Stimulated activated CD4-positive, alpha-beta T cell treated with anti-CD3 and anti-CD28 coated beads, Interleukin-15, amount 100 ng/mL, for 48 hours (primary cell): Measurements from ENCODE around the gene DPY19L1.
"Not testable (repeated sequence)": the region's sequence is repeated elsewhere in the genome, so short reads cannot be mapped to it uniquely, and the experiment has no call there.

ENCODE experiments used
- DNase-seq, 2 donors: peaks; one replicate each; pipeline ENCODE4 v3.0.0-alpha.2; 2020; ENCODE audit warnings: low read depth in 2 of 2

DPY19L1 gene

DNA sequence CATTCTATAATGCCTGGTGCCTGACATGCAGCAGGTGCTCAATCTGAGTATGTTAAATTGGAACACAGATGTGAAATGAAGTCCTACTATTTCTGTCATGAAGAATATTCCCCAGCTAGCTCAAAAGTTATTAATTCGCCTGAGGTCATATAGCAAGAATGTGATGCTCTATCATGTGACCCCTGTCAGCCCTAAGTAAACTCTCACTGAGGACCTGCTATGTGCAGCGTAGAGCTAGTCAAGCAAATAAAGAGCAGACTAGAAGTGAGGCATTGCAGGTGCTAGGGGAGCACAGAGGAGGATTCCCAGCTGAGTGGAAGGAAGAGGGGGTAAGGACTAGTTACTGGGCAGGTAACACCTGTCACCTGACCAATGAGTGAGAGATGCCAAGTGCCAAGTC, 118.2 kb downstream of the DPY19L1 start:
- DNase-seq = not testable (repeated sequence)

DNA sequence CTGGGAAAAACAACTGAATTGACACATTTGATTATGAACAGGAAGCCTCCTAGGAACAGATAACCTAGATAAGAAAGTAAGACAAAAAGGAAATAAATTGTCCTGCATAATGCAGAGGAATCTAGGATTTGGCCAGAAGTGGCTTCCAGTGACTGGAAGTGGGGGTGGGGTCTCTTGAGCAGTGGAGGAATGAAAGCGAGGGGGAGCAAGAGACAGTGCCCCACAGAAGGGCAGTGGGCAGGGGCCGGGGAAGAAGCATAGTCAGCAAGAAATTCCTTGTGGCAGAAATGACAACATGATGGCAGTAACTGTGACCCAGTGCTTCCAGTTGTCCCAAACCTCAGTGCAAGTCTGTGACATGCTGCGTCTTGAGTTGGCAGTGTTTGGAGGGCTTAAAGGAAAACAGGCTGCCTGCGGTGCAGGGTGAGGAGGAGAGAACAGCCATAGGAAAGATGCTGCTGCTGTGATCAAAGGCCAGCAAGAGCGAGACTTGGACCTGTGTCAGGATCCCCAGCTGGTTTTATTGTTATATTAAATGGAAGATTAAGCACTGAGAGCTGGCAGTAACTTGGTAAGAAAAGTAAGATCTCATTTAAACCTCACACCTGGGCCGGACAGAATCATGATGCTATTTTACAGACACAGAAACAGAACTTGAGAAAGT, 119.0 kb downstream of the DPY19L1 start:
- DNase-seq = not testable (repeated sequence)

DNA sequence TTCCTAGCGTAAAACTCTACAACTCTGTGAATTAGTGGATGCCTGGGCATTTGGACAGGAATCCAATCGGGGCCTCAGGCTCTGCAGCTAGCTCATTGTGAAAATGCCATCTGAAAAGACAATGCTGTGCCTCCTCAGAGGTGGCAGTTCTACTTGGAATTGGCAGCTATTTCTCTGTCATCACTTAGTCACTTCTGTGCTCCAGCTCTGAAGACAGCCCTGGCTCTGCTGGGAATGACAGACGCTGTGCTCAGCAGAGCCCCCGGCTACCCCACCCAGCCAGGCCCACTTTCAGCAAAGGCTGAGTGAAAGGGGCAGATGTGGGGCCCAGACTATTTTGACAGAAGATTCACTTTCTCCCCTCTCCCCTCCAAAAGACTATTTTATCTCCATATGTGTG, 119.8 kb downstream of the DPY19L1 start:
- not testable (repeated sequence) for DNase-seq

DNA sequence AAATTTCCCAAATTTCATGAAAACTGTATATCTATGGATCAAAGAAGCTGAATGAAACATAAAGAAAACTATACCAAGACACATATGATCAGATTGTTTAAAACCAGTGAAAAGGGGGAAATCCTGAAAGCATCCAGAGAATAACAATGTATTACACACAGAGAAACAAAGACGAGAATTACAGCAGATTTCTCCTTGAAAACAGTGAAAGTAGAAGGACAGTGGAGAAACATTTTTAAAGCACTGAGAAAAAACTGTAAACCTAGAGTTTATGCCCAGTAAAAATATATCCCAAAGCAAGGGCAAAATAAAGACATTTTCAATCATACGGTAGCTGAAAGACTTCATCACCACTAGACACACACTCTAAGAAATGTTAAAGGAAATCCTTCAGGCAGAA, 121.0 kb downstream of the DPY19L1 start:
- DNase-seq = no peak

DNA sequence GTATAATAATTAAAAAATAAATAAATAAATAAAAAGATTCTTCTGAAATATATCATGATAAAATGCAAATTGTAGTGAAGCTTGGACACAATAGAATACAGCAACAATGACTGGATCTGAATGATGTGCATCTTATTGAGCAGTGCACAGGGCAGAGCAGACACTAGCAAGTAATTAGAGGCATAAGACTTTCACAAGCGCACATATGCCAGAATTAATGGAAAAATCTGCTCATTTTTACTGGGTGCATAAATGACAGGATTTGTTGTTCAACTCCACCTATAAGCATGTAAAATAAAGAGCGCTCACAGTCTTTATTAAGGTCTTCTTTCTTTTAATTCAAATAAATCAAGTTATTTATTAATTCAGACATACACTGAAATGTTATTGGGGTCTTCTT, 125.0 kb downstream of the DPY19L1 start:
- no peak for DNase-seq

DNA sequence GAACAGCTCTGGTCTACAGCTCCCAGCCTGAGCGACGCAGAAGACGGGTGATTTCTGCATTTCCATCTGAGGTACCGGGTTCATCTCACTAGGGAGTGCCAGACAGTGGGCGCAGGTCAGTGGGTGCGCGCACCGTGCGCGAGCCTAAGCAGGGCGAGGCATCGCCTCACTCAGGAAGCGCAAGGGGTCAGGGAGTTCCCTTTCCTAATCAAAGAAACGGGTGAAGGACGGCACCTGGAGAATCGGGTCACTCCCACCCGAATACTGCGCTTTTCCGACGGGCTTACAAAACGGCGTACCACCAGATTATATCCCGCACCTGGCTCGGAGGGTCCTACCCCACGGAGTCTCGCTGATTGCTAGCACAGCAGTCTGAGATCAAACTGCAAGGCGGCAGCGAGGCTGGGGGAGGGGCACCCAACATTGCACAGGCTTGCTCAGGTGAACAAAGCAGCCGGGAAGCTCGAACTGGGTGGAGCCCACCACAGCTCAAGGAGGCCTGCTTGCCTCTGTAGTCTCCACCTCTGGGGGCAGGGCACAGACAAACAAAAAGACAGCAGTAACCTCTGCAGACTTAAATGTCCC, 130.9 kb downstream of the DPY19L1 start:
- DNase-seq = not testable (repeated sequence)

DNA sequence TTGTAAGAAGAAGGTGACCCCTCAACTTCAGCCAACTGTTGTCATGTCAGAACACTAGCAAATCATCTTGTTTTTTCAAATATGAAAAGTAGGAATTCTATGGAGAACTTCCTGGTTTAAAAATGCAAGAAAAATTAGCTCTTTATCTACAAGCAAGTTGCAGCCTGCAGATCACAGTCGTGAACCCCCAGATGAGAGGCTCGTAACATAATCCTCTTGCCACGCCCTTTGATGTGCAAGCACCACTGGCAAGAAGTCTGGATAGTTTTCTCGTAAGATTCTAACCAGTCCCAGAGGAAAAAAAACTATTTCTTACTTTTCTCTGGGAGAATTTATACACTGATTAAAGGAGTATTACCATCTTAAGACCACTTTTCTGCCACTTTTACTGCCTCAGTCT, 132.3 kb downstream of the DPY19L1 start:
- no peak for DNase-seq

DNA sequence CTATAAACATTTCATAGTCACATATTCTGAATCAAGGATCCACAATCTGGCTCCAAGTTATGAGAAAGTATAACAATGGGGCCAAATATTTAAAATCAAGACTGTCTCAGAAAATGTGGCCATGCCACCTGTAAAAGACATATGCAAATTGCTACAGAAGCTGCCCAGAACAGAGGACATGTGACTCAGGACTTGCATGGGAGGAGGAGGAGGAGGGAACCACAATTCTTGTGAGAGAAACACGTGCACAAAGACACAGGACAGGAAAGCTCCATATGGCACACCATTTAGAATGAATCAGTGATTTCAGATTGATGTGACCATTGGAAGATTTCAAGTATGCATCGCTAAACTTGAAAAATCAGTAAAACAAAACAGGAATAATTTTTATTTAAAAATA, 133.4 kb downstream of the DPY19L1 start:
- not testable (repeated sequence) for DNase-seq

DNA sequence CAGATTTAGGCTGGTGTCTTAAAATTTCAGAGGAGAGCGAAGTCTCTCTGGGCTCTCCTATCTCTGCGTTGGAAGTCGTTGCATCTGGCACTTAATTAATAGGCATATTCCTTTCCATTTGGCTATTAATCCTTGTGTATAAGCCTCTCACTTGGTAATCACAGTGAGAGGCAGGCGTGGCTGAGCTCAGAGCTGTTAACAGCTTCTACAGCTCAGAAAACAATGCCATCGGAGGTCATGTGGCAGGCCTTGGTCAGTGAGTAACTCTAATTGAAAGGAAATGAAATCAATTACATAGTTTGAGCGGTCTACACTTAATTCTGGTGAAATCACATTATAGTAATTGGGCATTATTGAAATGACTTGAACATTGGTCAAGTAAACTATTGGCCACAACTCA, 135.1 kb downstream of the DPY19L1 start:
- no peak for DNase-seq

DNA sequence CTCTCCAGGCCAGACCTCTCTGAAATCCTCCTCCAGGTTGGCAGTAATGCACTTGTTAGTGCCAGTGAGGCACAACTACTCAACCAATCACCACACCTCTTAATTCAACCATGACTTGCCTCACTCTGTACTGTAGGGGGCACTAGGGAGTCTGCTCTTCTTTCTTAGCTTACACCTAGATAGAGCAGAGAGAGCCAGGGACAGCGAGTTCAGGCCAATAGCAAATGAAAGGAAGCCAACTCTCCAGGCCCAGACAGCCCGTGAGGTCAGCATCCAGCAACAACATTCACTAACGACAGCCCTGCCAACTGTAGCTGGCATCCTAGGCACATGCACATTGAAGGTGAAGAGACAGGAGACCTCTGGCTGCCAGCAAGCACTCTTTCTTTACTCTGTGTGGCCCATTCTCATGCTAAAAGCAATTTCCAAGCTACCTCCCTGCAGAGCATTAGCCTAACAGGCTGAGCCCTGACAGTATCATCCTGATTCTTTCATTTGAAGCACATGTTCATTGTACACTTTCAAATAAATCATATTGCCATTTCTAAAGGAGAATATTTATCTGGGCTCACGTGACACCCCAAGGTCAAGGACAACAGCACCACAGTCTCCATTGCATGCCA, 136.3 kb downstream of the DPY19L1 start:
- DNase-seq = no peak

DNA sequence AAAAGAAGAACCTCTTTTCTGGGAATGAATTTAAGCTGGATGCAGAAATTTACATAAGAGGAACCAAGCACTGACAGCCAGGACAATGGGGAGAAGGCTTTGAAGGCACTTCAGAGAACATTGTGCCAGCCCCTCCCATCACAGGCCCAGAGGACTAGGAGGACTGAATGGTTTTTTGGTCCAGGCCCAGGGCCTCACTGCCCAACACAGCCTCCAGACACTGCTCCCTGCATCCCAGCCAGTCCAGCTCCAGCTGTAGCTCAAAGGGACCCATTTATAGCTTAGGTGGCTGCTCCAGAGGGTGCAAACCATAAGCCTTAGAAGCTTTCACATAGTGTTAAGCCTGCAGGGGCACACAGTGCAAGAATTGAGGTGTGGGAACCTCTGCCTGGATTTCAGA, 142.1 kb downstream of the DPY19L1 start:
- no peak for DNase-seq

DNA sequence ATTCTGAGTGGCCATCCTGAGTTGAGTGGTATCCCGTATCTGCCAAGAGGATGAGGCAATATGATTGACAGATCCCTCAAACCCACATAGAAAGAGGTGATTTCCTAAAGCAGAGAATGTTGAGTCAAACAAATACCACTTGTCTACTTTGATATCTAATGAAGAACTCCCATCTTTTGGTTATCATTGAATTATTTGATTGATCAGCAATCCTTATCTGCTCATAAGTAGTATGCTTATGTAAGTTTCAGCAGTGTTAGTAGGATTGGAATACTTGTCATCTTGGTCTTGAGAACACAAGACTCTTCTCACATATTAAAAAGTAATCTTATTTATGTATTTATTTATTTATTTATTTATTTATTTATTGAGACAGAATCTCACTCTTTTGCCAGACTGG, 147.3 kb downstream of the DPY19L1 start:
- DNase-seq = no peak

DNA sequence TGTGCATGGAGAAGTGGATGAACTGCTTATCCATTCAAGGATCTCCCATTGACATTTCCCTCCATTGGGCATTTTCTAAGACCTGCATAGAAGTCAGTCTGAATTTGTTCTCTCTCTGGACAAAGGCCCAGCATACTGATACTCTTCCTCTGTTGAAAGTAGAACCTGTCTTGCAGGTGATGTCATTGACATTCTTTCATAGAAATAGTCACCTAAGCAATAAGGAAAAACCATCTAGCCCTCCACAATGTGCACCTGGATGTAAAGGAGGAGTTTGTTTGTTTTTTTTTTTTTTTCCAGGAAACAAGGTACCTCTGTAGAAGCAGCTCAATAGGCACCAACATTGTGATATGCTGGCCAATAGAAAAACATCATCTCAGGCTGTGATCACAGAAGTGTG, 150.4 kb downstream of the DPY19L1 start:
- DNase-seq = no peak

DNA sequence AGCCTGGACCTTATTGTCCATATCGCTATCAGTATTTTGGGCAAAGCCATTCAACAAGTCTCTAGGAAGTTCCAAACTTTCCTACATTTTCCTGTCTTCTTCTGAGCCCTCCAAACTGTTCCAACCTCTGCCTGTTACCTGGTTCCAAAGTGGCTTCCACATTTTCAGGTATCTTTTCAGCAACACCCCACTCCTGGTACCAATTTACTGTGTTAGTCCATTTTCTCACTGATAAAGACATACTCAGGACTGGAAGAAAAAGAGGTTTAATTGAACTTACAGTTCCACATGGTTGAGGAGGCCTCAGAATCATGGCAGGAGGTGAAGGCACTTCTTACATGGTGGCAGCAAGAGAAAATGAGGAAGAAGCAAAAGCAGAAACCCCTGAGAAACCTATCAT, 153.4 kb downstream of the DPY19L1 start:
- DNase-seq = not testable (repeated sequence)

DNA sequence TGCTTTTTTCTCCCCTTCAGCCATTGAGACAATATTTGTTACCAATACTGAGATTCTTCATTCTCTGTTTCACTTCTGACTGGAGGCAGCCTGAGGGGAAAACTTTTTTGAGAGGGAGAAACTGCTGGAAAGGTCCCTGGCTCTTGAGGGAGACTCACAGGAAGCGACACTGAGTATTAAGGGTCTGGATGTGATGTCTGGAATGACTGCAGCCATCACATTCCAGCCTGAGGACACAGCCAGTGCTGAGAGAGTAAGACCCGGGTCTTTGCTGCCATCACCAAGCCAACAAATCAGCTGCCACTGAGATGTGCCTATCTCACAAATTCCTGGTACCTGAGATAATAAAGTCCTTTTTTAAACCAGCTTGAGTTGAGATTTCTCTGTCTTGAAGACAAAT, 157.4 kb downstream of the DPY19L1 start:
- no peak for DNase-seq

DNA sequence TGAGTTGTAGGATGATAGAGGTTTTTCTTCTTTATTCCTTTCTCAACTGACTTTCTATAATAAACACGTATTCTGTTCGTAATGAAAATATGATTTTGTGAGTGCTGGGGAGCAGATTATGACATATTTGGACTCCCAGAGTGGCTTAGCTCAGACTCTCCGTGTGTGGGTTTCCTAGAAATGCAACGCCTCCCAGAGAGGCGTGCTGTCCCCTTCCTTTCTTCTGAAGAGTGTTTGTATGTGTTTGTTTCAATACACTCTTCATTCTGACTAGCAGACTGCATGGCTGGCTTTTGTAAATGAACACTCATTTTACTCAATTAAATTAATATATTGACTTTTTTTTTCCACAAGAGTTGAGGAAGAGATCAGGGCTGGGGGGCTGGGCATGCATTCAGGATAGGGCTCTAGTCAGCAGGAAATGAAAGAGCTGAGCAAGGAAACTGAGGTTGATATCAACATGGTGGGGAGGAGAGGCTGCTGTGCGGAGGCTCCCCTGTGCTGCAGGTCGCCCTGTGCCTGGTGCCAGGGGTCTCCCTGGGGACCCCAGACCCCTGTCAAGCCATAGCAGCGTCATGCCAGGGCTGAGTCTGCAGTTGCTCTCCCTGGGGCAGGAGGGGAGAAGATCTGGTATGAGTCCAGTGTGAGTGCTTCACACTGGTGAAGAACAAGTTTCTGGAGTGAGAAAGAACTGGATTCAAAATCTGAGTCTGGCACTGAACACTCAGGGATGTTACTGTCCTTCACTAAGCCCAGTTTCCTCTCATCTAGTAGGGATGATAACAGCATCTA, 158.1 kb downstream of the DPY19L1 start:
- DNase-seq = not testable (repeated sequence)
